GM21423 (cell line): ENCODE measurements around the gene ASTN2.

Source experiments
- ATAC-seq: cut with Tn5 transposase; IDR thresholded peaks from one replicate; pipeline ENCODE4 v1.9.1; 2021; ENCODE audit warnings: mild to moderate bottlenecking, moderate library complexity; ENCODE audit not compliant: unreplicated experiment

ASTN2 gene

GRCh38 chr9:117123729-117124128 lies 291.1 kb downstream of the ASTN2 start:
- ATAC-seq: no peak

- no peak for ATAC-seq
Measured at GRCh38 chr9:117122953-117123352, 291.9 kb downstream of the ASTN2 start.

GRCh38 chr9:117122102-117122501 lies 292.8 kb downstream of the ASTN2 start:
- ATAC-seq: no peak

- ATAC-seq: no peak
Measured at GRCh38 chr9:117121316-117121715, 293.5 kb downstream of the ASTN2 start.

GRCh38 chr9:117120061-117120460 lies 294.8 kb downstream of the ASTN2 start:
- ATAC-seq: no peak

GRCh38 chr9:117116084-117116483 lies 298.8 kb downstream of the ASTN2 start:
- no peak for ATAC-seq

- ATAC-seq: no peak
Measured at GRCh38 chr9:117114768-117115167, 300.1 kb downstream of the ASTN2 start.

GRCh38 chr9:117104716-117105495 lies 310.0 kb downstream of the ASTN2 start:
- ATAC-seq: no peak

GRCh38 chr9:117104206-117104605 lies 310.7 kb downstream of the ASTN2 start:
- ATAC-seq: no peak

- ATAC-seq: no peak
Measured at GRCh38 chr9:117103438-117104110, 311.3 kb downstream of the ASTN2 start.

- no peak for ATAC-seq
Measured at GRCh38 chr9:117101008-117101407, 313.8 kb downstream of the ASTN2 start.

- ATAC-seq: no peak
Measured at GRCh38 chr9:117098331-117098730, 316.5 kb downstream of the ASTN2 start.

GRCh38 chr9:117097761-117098160 lies 317.1 kb downstream of the ASTN2 start:
- ATAC-seq: no peak

- no peak for ATAC-seq
Measured at GRCh38 chr9:117096138-117096537, 318.7 kb downstream of the ASTN2 start.

- ATAC-seq: no peak
Measured at GRCh38 chr9:117095081-117095480, 319.8 kb downstream of the ASTN2 start.

- ATAC-seq: no peak
Measured at GRCh38 chr9:117093891-117094844, 320.7 kb downstream of the ASTN2 start.

- ATAC-seq: no peak
Measured at GRCh38 chr9:117092582-117092981, 322.3 kb downstream of the ASTN2 start.

- ATAC-seq: no peak
Measured at GRCh38 chr9:117091529-117091928, 323.3 kb downstream of the ASTN2 start.

- ATAC-seq: no peak
Measured at GRCh38 chr9:117088786-117089185, 326.1 kb downstream of the ASTN2 start.

GRCh38 chr9:117088140-117088539 lies 326.7 kb downstream of the ASTN2 start:
- no peak for ATAC-seq

- no peak for ATAC-seq
Measured at GRCh38 chr9:117084221-117084620, 330.6 kb downstream of the ASTN2 start.
